KG1 (cell line): ENCODE data around the gene ZNF284.
"Not testable (repeated sequence)": the region's sequence is repeated elsewhere in the genome, so short reads cannot be mapped to it uniquely, and the experiment has no call there.

Experiments
- DNase-seq: peaks from one replicate; lab custom pipeline; 2025; lab: John Stamatoyannopoulos, UW

ZNF284 gene

DNA sequence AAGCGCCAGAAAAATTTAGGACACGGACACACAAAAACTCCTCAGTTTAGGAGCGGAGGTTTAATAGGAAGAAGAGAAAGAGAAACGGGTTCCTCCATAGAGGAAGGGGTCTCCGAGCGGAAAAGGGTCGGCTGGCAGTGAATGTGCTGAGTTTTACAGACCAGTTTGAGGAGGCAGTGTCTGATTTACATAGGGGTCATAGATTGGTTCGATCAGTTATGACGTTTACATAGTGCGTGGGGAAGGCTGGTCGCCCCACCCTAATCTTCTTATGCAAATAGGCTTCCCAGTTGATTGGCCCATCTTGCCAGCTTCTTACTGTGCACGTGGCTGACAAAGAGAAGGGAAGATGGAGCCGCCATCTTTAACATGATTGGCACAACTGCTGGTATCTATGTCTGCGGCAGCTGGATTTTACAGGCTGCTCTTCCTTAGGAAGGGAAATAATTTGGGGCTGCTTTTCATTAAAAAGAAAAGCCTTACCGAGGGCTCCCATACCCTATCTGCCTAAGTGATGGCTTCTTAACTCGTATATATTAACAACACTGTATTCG lies 40.0 kb downstream of the ZNF284 start:
- DNase-seq: no peak

DNA sequence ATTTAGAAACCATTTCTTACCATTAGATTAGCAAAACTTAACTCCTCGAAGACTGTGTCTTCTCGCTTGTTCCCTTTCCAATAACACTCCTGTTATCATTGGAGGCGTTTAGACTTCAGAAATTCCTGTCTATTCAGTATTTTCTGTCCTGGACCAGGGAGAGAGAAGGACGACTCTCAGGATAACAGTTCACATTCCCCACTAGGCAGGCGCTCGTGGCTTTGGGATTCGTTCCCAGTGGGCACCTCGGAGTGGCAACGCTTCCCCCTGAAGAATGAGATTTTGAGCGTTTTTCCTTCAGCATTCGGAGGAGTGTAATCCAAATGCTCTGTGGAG lies 40.8 kb downstream of the ZNF284 start:
- no peak for DNase-seq

DNA sequence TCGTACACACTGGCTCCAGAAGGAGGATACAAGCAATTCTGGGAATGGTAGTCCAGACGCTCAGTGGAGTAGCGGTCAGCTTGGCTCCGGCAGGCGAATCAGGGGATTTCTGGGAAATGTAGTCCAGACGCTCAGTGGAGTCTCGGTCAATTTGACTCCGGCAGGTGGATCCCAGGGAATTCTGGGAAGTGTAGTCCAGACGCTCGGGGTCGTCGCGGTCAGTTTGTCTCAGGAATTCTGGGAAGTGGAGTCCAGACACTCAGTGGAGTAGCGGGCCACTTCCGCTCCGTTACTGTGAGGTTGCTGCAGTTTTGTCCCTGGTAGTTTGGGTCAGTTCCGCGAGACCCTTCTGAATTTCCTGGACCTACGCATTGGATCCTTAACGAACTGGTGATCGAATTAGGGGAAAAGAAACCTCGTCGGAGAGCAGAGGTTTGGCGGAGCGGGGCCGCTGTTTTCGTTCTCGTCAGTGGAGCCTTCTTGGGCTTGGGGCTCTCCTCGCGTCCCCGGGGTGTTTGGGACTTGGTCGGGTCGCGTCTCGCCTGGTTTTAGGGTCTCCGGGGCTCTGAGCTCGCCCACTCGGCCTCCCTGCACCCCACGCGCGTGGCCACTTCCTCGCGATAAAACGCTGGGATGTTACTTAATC lies 41.3 kb downstream of the ZNF284 start, which contains the start of gene ZNF225:
Gene ZNF225, plus strand, starts transcription at position 262 of the 646 bp plus-strand sequence. CDS start 2,429 bp downstream, outside the sequence.
- DNase-seq: peak; percentile 94

DNA sequence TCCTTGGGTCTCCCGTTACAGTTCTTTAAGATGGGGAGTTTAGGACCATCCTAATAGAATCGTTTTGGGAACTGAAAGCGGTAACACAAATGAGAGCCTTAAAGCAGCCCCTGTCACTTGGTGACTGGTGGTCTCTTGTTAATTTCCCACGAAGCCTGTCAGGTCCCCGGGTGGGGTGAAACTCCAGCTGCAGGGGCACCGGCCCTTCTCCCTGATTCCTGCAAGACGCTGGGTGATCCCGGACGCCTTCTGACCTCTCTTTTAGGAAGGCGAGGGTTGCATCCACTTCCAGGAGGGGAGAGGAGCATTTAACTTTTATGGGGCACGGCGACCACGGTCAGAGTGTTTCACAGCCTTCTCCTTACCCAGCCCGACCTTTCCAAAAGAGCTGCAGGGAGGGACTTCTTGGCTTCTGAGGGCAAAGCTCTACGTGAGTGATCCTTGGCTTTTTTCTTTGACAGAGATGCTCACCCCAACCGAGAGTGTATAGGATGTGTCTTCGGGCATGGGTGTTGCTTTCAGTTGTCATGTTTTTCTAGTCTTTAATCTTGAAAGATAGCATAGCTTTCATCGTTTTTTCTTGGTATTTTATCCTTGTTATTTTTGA lies 41.9 kb downstream of the ZNF284 start:
- peak; percentile 44 for DNase-seq

DNA sequence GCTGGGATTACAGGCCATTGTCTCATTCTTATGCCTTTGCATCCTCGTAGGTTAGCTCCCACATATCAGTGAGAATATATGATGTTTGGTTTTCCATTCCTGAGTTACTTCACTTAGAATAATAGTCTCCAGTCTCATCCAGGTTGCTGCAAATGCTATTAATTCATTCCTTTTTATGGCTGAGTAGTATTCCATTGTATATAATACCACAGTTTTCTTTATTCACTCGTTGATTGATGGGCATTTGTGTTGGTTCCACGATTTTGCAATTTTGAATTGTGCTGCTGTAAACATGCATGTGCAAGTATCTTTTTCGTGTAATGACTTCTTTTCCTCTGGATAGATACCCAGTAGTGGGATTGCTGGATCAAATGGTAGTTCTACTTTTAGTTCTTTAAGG lies 49.2 kb downstream of the ZNF284 start:
- not testable (repeated sequence) for DNase-seq

DNA sequence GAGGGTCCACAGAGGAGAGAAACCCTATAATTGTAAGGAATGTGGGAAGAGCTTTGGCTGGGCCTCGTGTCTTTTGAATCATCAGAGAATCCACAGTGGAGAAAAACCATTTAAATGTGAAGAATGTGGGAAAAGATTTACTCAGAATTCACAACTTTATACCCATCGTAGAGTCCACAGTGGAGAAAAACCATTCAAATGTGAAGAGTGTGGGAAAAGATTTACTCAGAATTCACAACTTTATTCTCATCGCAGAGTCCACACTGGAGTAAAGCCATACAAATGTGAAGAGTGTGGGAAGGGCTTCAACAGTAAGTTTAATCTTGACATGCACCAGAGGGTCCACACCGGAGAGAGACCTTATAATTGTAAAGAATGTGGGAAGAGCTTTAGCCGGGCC lies 60.0 kb downstream of the ZNF284 start:
- DNase-seq: no peak
